Prostate gland (tissue), 2 donors: ENCODE measurements around the gene RANBP1. TPM values are rescaled to one million over a fixed set of nuclear protein-coding genes. Genes with fewer than 3 reads are reported as not detected.
A peak's percentile ranks its signal among the peaks of the same experiment; 100 is the strongest.

Source experiments
- DNase-seq: peaks from one replicate; pipeline ENCODE4 v3.0.0-alpha.2; 2019; ENCODE audit warnings: low spot score
- H3K27ac ChIP-seq, 2 donors: fragments of 200-600 bp; sonication (generic); 2 replicates each; pipeline ENCODE4 v1.5.1; 2017 to 2019
- H3K27me3 ChIP-seq: fragments of 200-600 bp; sonication (generic); replicated peaks from 2 replicates; pipeline ENCODE4 v1.5.1; 2019; ENCODE audit not compliant: insufficient read depth
- H3K36me3 ChIP-seq, 2 donors: fragments of 200-600 bp; sonication (generic); 1 replicate in 1 of 2; 2 replicates in 1 of 2; pipeline versions ENCODE4 v1.5.1 to v1.8.1; 2017 to 2019
- H3K4me1 ChIP-seq: fragments of 200-600 bp; sonication (generic); replicated peaks from 2 replicates; pipeline ENCODE4 v1.5.1; 2019
- H3K4me3 ChIP-seq, 2 donors: fragments of 200-600 bp; sonication (generic); 2 replicates each; pipeline ENCODE4 v1.5.1; 2017 to 2019
- H3K9me3 ChIP-seq: fragments of 200-600 bp; sonication (generic); 2 replicates; pipeline ENCODE4 v1.5.1; 2017
- CTCF ChIP-seq, 4 experiments: fragments of 200-600 bp in 2 of 4; fragments of 450-650 bp in 2 of 4; sonication (generic) in 2 of 4; IDR thresholded peaks; 1 replicate in 3 of 4; 2 replicates in 1 of 4; pipeline ENCODE4 v1.5.1; 2016 to 2019; ENCODE audit warnings: antibody characterized with exemption in 4 of 4, mild to moderate bottlenecking in 2 of 4, moderate library complexity in 2 of 4
- POLR2A ChIP-seq: fragments of 450-650 bp; IDR thresholded peaks from one replicate; pipeline ENCODE4 v1.6.1; 2016; ENCODE audit warnings: antibody characterized with exemption, mild to moderate bottlenecking
- POLR2AphosphoS5 ChIP-seq: sonication (generic); formaldehyde crosslinking; IDR thresholded peaks from one replicate; pipeline ENCODE4 v1.6.1; 2017; ENCODE audit warnings: antibody characterized with exemption
- whole genome bisulfite sequencing: methylation state at CpG from one replicate; pipeline ENCODE4 v1.1.5; 2018; 5-methylcytosine and 5-hydroxymethylcytosine counted together
- intact Hi-C: fragments of 100-400 bp; cut with DNase I; formaldehyde crosslinking; loops from one replicate; pipeline ENCODE4 v1.14.2; 2022
- total RNA-seq, 2 donors: library from RNA; depleted of rRNA; stranded (reverse); fragments of >200 nt; gene quantifications; one replicate each; pipeline ENCODE4 v1.1.0, GENCODE V29; 2016

RANBP1 gene
- total RNA-seq, 2 donors from 2014 or later, result 108 to 204 TPM

- 0% methylated on average over 26 of the region's 66 CpGs for WGBS
- H3K27ac ChIP-seq, result peak overlapping the region; percentile 43 to 63
- H3K27me3 ChIP-seq, result no peaks in the 10 kb centered on the region
- peak overlapping the region; percentile 80 to 88 for H3K4me3 ChIP-seq
- TF ChIP-seq POLR2A (no peak), POLR2AphosphoS5 (no peak), CTCF (IDR thresholded peaks at IDR 0.05) (no peak)
- H3K36me3 ChIP-seq, result peaks cover 0 to 21% of the 10 kb centered on the region in 2 donors
- intact Hi-C loops, result loop anchor here (2.0 kb wide), 1 partner anchor 37 kb away; the partner anchor contains the start of gene DGCR8
- DNase-seq, result no peak
- peaks cover 3% of the 10 kb centered on the region for H3K4me1 ChIP-seq
- H3K9me3 ChIP-seq, result no peaks in the 10 kb centered on the region
These were observed 1.9 kb downstream of the RANBP1 start for GRCh38 chr22:20117633-20118299.

- TF ChIP-seq POLR2A, result no peak
- no peak for TF ChIP-seq POLR2AphosphoS5
- no peak for TF ChIP-seq CTCF (IDR thresholded peaks at IDR 0.05)
- Histone ChIP-seq H3K27me3 (no peaks in the 10 kb centered on the region), H3K27ac (no peak overlapping the region), H3K9me3 (no peaks in the 10 kb centered on the region), H3K4me3 (peak overlapping the region; percentile 80 to 88), H3K4me1 (peaks cover 3% of the 10 kb centered on the region), H3K36me3 (peaks cover 0 to 21% of the 10 kb centered on the region in 2 donors)
- 20% methylated on average over 8 of the region's 8 CpGs for WGBS
- intact Hi-C loops, result no loop called here
- no peak for DNase-seq
These were observed 2.6 kb downstream of the RANBP1 start for GRCh38 chr22:20118300-20119020.

GRCh38 chr22:20121856-20122415, 6.0 kb downstream of the RANBP1 start:
- H3K9me3 ChIP-seq, result no peaks in the 10 kb centered on the region
- TF ChIP-seq POLR2A (no peak), CTCF (IDR thresholded peaks at IDR 0.05) (no peak), POLR2AphosphoS5 (no peak)
- no peak for DNase-seq
- H3K4me1 ChIP-seq, result no peaks in the 10 kb centered on the region
- WGBS, result 93% methylated on average over 22 of the region's 22 CpGs
- peaks cover 3 to 6% of the 10 kb centered on the region in 2 donors for H3K36me3 ChIP-seq
- no peak overlapping the region for H3K27ac ChIP-seq
- H3K27me3 ChIP-seq, result no peaks in the 10 kb centered on the region
- H3K4me3 ChIP-seq, result no peak overlapping the region
- intact Hi-C loops, result no loop called here

- Histone ChIP-seq H3K4me1 (no peaks in the 10 kb centered on the region), H3K27me3 (no peaks in the 10 kb centered on the region), H3K36me3 (peaks cover 3 to 6% of the 10 kb centered on the region in 2 donors), H3K4me3 (no peak overlapping the region), H3K9me3 (no peaks in the 10 kb centered on the region), H3K27ac (no peak overlapping the region)
- TF ChIP-seq POLR2A, result no peak
- no peak for TF ChIP-seq POLR2AphosphoS5
- no peak for DNase-seq
- WGBS, result 90% methylated on average over 8 of the region's 13 CpGs
- intact Hi-C loops, result no loop called here
These were observed 7.6 kb downstream of the RANBP1 start for GRCh38 chr22:20123366-20124082.
